CD14-positive monocyte (primary cell): ENCODE results near the gene OSBP2. TPM values are rescaled to one million over a fixed set of nuclear protein-coding genes. Genes with fewer than 3 reads are reported as not detected.
A peak's percentile ranks its signal among the peaks of the same experiment; 100 is the strongest.

Experiments used
- DNase-seq, 3 donors: peaks; one replicate each; pipeline ENCODE4 v3.0.0-alpha.2; 2011 to 2022
- H2AFZ ChIP-seq: 2 replicates; pipeline ENCODE4 v1.6.0; 2012; ENCODE audit warnings: mild to moderate bottlenecking, low read depth, low read length, inconsistent platforms; ENCODE audit not compliant: insufficient read depth, poor library complexity, severe bottlenecking
- H3K27ac ChIP-seq, 2 donors: 1 replicate in 1 of 2; 2 replicates in 1 of 2; pipeline ENCODE4 v1.5.1; 2012 to 2013; ENCODE audit warnings: low read length in 2 of 2, control low read depth in 1 of 2, inconsistent platforms in 1 of 2, low read depth in 1 of 2, mild to moderate bottlenecking in 1 of 2
- H3K27me3 ChIP-seq, 2 donors: one replicate each; pipeline versions ENCODE4 v1.6.0 to v1.6.1; 2011 to 2013; ENCODE audit warnings: low read length in 2 of 2; ENCODE audit not compliant: control insufficient read depth in 2 of 2, insufficient read depth in 2 of 2
- H3K36me3 ChIP-seq, 2 donors: replicated peaks in 1 of 2; 1 replicate in 1 of 2; 2 replicates in 1 of 2; pipeline versions ENCODE4 v1.5.1 to v1.6.1; 2012 to 2013; ENCODE audit warnings: low read length in 2 of 2, control low read depth in 1 of 2, inconsistent platforms in 1 of 2, mild to moderate bottlenecking in 1 of 2; ENCODE audit not compliant: insufficient read depth in 2 of 2, control insufficient read depth in 1 of 2
- H3K4me1 ChIP-seq, 2 donors: 1 replicate in 1 of 2; 2 replicates in 1 of 2; pipeline versions ENCODE4 v1.5.1 to v1.6.1; 2012 to 2013; ENCODE audit warnings: low read length in 2 of 2, control low read depth in 1 of 2, inconsistent platforms in 1 of 2, mild to moderate bottlenecking in 1 of 2, moderate library complexity in 1 of 2; ENCODE audit not compliant: insufficient read depth in 2 of 2, control insufficient read depth in 1 of 2
- H3K4me2 ChIP-seq: replicated peaks from 2 replicates; pipeline ENCODE3; 2012; ENCODE audit warnings: low read length, moderate library complexity, mild to moderate bottlenecking; ENCODE audit not compliant: poor library complexity, severe bottlenecking; ENCODE audit errors: extremely low read depth
- H3K4me3 ChIP-seq, 3 experiments: fragments of 200-600 bp in 1 of 3; sonication (generic) in 1 of 3; replicated peaks in 1 of 3; 1 replicate in 2 of 3; 2 replicates in 1 of 3; pipeline ENCODE4 v1.5.1; 2011 to 2013; ENCODE audit warnings: low read length in 3 of 3, mild to moderate bottlenecking in 3 of 3, control low read depth in 2 of 3, low read depth in 2 of 3, inconsistent platforms in 1 of 3, moderate library complexity in 1 of 3
- H3K79me2 ChIP-seq: 2 replicates; pipeline ENCODE4 v1.6.0; 2012; ENCODE audit warnings: mild to moderate bottlenecking, control low read depth, inconsistent platforms, low read length, moderate library complexity; ENCODE audit not compliant: insufficient read depth
- H3K9ac ChIP-seq: 2 replicates; pipeline ENCODE4 v1.6.0; 2017; ENCODE audit warnings: low read length, mild to moderate bottlenecking; ENCODE audit not compliant: insufficient read depth, poor library complexity, severe bottlenecking
- H3K9me3 ChIP-seq, 2 donors: replicated peaks in 1 of 2; 1 replicate in 1 of 2; 2 replicates in 1 of 2; pipeline versions ENCODE4 v1.5.1 to v1.6.1; 2012 to 2013; ENCODE audit warnings: low read length in 2 of 2, control low read depth in 1 of 2; ENCODE audit not compliant: control insufficient read depth in 1 of 2, insufficient read depth in 1 of 2
- H4K20me1 ChIP-seq: 2 replicates; pipeline ENCODE4 v1.6.0; 2012; ENCODE audit warnings: mild to moderate bottlenecking, low read length, control low read depth, moderate library complexity; ENCODE audit not compliant: insufficient read depth
- H3K27ac Mint-ChIP-seq, 7 donors: one replicate each; pipeline ENCODE4 v1.8.0; 2020; ENCODE audit warnings: mild to moderate bottlenecking in 7 of 7, mixed read lengths in 7 of 7, moderate library complexity in 6 of 7, inconsistent platforms in 2 of 7
- H3K27me3 Mint-ChIP-seq, 3 donors: one replicate each; pipeline ENCODE4 v1.8.0; 2021 to 2022; ENCODE audit warnings: low read depth in 3 of 3, mild to moderate bottlenecking in 3 of 3, mixed read lengths in 3 of 3, moderate library complexity in 3 of 3, inconsistent platforms in 1 of 3
- H3K36me3 Mint-ChIP-seq, 2 donors: one replicate each; pipeline ENCODE4 v1.8.0; 2020; ENCODE audit warnings: mixed read lengths in 2 of 2, inconsistent platforms in 1 of 2, mild to moderate bottlenecking in 1 of 2
- H3K4me1 Mint-ChIP-seq: one replicate; pipeline ENCODE4 v1.8.0; 2020; ENCODE audit warnings: mild to moderate bottlenecking, mixed read lengths
- H3K4me3 Mint-ChIP-seq, 2 donors: one replicate each; pipeline ENCODE4 v1.8.0; 2020; ENCODE audit warnings: mild to moderate bottlenecking in 2 of 2, mixed read lengths in 2 of 2, moderate library complexity in 1 of 2
- H3K9me3 Mint-ChIP-seq, 7 donors: one replicate each; pipeline ENCODE4 v1.8.0; 2020 to 2022; ENCODE audit warnings: mixed read lengths in 7 of 7, mild to moderate bottlenecking in 6 of 7, moderate library complexity in 6 of 7, inconsistent platforms in 2 of 7
- WGBS: methylation state at CpG from one replicate; pipeline ENCODE4 v1.1.5; 2013; ENCODE audit warnings: missing lambda C conversion rate; ENCODE audit not compliant: insufficient coverage; 5-methylcytosine and 5-hydroxymethylcytosine counted together
- intact Hi-C, 2 donors: fragments of 100-400 bp; cut with micrococcal nuclease; formaldehyde crosslinking; loops; one replicate each; pipeline versions ENCODE4 v1.15.0 to v1.15.1; 2023
- polyA plus RNA-seq, 3 donors: library from polyadenylated mRNA; depleted of rRNA in 1 of 3; unstranded in 2 of 3; stranded (reverse) in 1 of 3; fragments of 300-500 nt in 2 of 3; fragments of >200 nt in 1 of 3; fragmentation: Illumina TruSeq in 2 of 3; gene quantifications; 1 replicate in 2 of 3; 2 replicates in 1 of 3; pipeline ENCODE4 v1.2.3, GENCODE V29; 2012 to 2021
- TF ChIP-seq, protein P1 (sequence below): fragments of 200-600 bp; IDR thresholded peaks from one replicate; pipeline ENCODE4 v1.8.0; 2022; ENCODE audit warnings: antibody characterized with exemption, mild to moderate bottlenecking

OSBP2 gene
- polyA plus RNA-seq, 3 donors, result 0.21 to 0.54 TPM; not detected in 1

DNA sequence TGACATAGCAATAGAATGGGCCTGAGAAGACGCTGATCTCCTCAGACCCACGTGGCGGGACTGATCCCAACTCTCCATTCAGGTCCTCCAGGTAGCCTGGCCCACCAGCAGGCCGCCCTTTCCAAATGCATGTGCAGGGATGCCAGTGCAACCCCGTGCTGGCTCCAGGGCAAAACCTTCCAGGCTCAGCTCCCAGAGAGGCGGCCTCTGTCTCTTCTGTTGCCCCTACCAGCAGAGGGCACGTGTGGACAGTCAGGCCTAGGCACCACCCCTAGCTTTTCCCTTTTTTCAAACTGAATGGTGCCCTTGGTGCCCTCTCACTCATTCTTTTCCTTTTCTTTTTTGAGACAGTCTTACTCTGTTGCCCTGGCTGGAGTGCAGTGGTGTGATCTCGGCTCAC is 121.7 kb downstream of the OSBP2 start:
- no peak overlapping the region for H3K27ac Mint-ChIP-seq

DNA sequence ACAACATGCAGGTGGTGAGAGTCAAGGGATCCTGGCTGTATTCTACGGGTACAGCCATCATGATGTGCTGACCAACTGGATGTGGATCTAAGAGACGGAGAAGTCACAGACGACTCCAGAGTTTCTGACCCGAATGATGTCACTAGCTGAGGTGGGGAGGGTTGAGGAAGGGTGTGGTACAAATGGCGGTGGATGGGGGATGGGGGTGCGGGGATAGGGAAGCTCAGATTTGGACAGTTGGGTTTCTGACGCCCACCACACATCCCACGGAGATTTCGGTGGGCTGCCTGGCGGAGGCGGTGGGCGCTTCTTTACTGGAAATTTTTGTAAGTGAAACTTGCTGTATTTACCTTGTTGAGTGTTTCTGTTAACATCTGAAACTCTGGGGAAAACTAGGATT is 126.7 kb downstream of the OSBP2 start:
- H3K4me2 ChIP-seq, result no peak overlapping the region
- WGBS, result 97% methylated on average over 9 of the region's 12 CpGs
- H3K4me1 ChIP-seq, result peaks cover 0 to 8% of the 10 kb centered on the region in 2 donors
- no peak overlapping the region for H3K27ac ChIP-seq
- peaks cover 0 to 3% (median 0%) of the 10 kb centered on the region in 7 donors for H3K9me3 Mint-ChIP-seq
- no peak overlapping the region for H3K27ac Mint-ChIP-seq
- no peak for DNase-seq
- no peaks in the 10 kb centered on the region for H3K36me3 Mint-ChIP-seq
- H3K79me2 ChIP-seq, result no peaks in the 10 kb centered on the region
- intact Hi-C loops, result no loop called here
- TF ChIP-seq, protein P1, sequence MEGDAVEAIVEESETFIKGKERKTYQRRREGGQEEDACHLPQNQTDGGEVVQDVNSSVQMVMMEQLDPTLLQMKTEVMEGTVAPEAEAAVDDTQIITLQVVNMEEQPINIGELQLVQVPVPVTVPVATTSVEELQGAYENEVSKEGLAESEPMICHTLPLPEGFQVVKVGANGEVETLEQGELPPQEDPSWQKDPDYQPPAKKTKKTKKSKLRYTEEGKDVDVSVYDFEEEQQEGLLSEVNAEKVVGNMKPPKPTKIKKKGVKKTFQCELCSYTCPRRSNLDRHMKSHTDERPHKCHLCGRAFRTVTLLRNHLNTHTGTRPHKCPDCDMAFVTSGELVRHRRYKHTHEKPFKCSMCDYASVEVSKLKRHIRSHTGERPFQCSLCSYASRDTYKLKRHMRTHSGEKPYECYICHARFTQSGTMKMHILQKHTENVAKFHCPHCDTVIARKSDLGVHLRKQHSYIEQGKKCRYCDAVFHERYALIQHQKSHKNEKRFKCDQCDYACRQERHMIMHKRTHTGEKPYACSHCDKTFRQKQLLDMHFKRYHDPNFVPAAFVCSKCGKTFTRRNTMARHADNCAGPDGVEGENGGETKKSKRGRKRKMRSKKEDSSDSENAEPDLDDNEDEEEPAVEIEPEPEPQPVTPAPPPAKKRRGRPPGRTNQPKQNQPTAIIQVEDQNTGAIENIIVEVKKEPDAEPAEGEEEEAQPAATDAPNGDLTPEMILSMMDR, result no peak
- peaks cover 29 to 48% of the 10 kb centered on the region in 2 donors for H3K27me3 ChIP-seq
- no peaks in the 10 kb centered on the region for H4K20me1 ChIP-seq
- no peak overlapping the region for H2AFZ ChIP-seq
- peak overlapping the region in 1 of 2 donors; percentile 66 for H3K4me3 Mint-ChIP-seq
- no peaks in the 10 kb centered on the region for H3K4me1 Mint-ChIP-seq
- peaks cover 43 to 57% (median 55%) of the 10 kb centered on the region in 3 donors for H3K27me3 Mint-ChIP-seq
- no peaks in the 10 kb centered on the region for H3K36me3 ChIP-seq
- no peak overlapping the region for H3K4me3 ChIP-seq
- no peaks in the 10 kb centered on the region for H3K9me3 ChIP-seq
- H3K9ac ChIP-seq, result no peak overlapping the region

More for the DNA sequence above, 121.7 kb downstream of the OSBP2 start:
- Histone ChIP-seq H2AFZ (no peak overlapping the region), H4K20me1 (no peaks in the 10 kb centered on the region), H3K4me1 (no peaks in the 10 kb centered on the region), H3K79me2 (no peaks in the 10 kb centered on the region), H3K27me3 (peaks cover 9 to 15% of the 10 kb centered on the region in 2 donors), H3K36me3 (no peaks in the 10 kb centered on the region), H3K4me3 (no peak overlapping the region), H3K9ac (no peak overlapping the region), H3K9me3 (no peaks in the 10 kb centered on the region), H3K4me2 (no peak overlapping the region), H3K27ac (no peak overlapping the region)
- H3K4me1 Mint-ChIP-seq, result no peaks in the 10 kb centered on the region
- no peak overlapping the region for H3K4me3 Mint-ChIP-seq
- 79% methylated on average over 7 of the region's 8 CpGs for WGBS
- H3K36me3 Mint-ChIP-seq, result no peaks in the 10 kb centered on the region
- peaks cover 11 to 20% (median 18%) of the 10 kb centered on the region in 3 donors for H3K27me3 Mint-ChIP-seq
- H3K9me3 Mint-ChIP-seq, result peaks cover 0 to 2% (median 0%) of the 10 kb centered on the region in 7 donors
- DNase-seq, result no peak
- intact Hi-C loops, result no loop called here
- TF ChIP-seq, protein P1, result no peak
